ENCODE results near the gene SFXN3.
A peak's percentile ranks its signal among the peaks of the same experiment; 100 is the strongest.

DNA sequence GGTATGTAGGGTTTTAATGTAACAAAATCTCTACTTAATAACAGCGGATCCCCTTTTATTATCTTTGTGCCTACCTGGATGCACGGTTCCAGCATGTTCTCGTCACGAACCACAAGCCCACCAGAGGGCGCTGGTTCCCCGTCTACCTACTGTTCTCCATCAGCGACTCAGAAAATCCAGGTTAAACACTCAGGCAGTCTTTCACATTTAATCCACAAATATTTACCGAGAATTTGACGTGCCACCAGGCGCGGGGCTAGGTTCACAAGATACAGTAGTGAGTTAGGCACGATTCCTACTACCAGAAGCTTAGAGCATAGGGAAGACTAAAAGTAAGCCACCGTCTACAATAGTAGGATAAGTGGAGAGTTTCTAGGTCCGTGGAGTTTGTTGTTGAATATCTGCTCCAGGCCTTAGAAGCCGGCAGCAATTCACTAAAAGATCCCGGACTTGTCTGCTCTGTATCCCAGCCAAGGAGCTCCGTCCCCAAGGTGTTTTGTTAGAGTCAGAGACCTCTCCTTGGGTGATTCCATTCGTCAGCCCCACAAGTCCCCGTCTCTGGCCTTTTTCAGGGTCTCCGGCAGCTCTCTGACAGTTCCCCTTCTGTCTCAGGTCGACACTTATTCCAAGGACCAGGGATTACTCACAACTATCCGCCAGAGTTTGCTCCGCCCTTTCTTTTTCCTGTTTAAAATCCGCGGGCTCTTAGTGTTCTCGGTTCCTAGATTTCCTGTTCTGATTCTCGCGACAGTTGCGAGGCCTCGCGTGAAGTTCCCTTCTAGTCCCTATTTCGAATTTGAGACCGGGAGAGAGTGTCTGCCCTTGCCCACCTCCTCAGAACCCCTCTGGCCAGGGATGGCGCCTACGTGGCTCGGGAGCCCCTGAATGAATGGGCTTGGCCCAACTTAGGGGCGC, 29.3 kb downstream of the SFXN3 start:
- TF ChIP-seq, protein P1, sequence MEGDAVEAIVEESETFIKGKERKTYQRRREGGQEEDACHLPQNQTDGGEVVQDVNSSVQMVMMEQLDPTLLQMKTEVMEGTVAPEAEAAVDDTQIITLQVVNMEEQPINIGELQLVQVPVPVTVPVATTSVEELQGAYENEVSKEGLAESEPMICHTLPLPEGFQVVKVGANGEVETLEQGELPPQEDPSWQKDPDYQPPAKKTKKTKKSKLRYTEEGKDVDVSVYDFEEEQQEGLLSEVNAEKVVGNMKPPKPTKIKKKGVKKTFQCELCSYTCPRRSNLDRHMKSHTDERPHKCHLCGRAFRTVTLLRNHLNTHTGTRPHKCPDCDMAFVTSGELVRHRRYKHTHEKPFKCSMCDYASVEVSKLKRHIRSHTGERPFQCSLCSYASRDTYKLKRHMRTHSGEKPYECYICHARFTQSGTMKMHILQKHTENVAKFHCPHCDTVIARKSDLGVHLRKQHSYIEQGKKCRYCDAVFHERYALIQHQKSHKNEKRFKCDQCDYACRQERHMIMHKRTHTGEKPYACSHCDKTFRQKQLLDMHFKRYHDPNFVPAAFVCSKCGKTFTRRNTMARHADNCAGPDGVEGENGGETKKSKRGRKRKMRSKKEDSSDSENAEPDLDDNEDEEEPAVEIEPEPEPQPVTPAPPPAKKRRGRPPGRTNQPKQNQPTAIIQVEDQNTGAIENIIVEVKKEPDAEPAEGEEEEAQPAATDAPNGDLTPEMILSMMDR (IDR thresholded peaks at IDR 0.05; ENCODE audit: borderline replicate concordance, extremely low read depth, low read length, poor library complexity, severe bottlenecking) = peak; percentile 93
- no peak for TF ChIP-seq EZH2 (IDR thresholded peaks at IDR 0.05; ENCODE audit: borderline replicate concordance, low read depth, low read length, severe bottlenecking)

Data from DND-41 (cell line).